Epithelial cell of esophagus (primary cell): ENCODE results near the gene SV2C.

ENCODE experiments used
- DNase-seq: peaks from one replicate; pipeline ENCODE4 v3.0.0; 2010; ENCODE audit warnings: low read depth
- H3K4me3 ChIP-seq: 2 replicates; pipeline ENCODE4 v1.5.1; 2011; ENCODE audit warnings: mild to moderate bottlenecking, low read length, control low read depth
- TF ChIP-seq, protein P1 (sequence below): IDR thresholded peaks from 2 replicates; pipeline ENCODE4 v1.5.1; 2011; ENCODE audit warnings: low read depth, mild to moderate bottlenecking, low read length, control low read depth, inconsistent platforms; ENCODE audit not compliant: insufficient read depth; ENCODE audit errors: missing control alignments

SV2C gene

DNA sequence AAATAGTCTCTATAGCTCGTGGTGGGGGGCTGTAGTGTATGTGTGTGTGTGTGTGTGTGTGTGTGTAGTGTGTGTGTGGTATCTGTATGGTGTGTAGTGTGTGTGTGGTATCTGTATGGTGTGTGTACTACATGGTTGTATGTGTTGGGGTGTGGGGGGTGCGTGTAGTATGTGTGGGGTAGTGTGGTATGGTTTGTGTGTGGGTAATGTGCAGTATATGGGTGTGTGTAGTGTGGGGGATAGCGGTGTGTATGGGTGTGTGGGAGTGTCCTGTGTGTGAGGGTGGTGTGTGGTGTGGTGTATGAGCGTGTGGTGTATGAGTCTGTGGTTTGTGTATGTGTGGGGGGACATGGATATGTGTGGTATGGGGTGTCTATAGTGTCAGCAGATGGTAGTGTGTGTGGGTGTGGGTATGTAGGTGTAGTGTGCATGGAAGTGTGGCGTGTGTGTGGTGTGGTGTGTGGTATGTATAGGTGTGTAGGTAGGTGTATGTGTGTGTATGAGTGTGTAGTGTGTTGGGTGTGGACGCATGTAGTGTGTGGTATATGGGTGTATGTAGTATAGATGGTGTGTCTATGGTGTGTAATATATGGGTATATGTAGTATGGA lies 174.1 kb downstream of the SV2C start:
- no peak overlapping the region for H3K4me3 ChIP-seq
- TF ChIP-seq, protein P1, sequence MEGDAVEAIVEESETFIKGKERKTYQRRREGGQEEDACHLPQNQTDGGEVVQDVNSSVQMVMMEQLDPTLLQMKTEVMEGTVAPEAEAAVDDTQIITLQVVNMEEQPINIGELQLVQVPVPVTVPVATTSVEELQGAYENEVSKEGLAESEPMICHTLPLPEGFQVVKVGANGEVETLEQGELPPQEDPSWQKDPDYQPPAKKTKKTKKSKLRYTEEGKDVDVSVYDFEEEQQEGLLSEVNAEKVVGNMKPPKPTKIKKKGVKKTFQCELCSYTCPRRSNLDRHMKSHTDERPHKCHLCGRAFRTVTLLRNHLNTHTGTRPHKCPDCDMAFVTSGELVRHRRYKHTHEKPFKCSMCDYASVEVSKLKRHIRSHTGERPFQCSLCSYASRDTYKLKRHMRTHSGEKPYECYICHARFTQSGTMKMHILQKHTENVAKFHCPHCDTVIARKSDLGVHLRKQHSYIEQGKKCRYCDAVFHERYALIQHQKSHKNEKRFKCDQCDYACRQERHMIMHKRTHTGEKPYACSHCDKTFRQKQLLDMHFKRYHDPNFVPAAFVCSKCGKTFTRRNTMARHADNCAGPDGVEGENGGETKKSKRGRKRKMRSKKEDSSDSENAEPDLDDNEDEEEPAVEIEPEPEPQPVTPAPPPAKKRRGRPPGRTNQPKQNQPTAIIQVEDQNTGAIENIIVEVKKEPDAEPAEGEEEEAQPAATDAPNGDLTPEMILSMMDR, result no peak

DNA sequence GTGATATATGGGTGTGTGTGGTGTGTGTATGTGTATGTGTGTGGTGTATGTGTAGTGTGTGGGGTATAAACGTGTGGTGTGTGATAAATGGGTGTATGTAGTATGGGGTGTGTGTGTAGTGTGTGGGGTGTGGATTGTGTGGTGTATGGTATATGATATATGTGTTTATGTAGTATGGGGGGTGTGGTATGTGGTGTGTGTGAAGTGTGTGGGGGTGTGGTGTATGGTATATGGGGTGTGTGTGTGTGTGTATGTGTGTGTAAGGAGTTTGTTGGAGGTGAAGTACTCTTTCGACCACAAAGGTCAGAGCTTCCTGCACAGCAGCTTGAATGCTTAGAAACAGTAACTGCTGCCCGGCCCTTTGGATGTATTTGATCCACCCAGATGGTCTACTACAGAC lies 174.7 kb downstream of the SV2C start:
- H3K4me3 ChIP-seq, result no peak overlapping the region
- DNase-seq, result no peak

More for the DNA sequence above, 174.1 kb downstream of the SV2C start:
- no peak for DNase-seq

DNA sequence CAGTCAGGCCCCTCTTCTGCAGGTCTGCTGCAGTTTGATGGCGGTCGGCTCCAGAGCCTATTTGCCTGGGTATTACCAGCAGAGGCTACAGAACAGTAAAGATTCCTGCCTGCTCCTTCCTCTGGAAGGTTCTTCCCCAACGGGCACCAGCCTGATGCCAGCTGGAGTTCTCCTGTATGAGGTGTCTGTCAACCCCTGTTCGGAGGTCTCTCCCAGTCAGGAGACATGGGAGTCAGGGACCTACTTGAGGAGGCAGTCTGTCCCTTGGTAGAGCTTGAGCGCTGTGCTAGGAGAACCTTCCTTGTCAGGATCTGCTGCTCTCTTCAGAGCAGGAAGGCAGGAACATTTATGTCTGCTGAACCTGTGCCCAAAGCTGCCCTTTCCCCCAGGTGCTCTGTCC lies 181.5 kb downstream of the SV2C start:
- no peak overlapping the region for H3K4me3 ChIP-seq
- TF ChIP-seq, protein P1, result no peak
- DNase-seq, result no peak

More for the DNA sequence above, 174.7 kb downstream of the SV2C start:
- TF ChIP-seq, protein P1, result no peak

DNA sequence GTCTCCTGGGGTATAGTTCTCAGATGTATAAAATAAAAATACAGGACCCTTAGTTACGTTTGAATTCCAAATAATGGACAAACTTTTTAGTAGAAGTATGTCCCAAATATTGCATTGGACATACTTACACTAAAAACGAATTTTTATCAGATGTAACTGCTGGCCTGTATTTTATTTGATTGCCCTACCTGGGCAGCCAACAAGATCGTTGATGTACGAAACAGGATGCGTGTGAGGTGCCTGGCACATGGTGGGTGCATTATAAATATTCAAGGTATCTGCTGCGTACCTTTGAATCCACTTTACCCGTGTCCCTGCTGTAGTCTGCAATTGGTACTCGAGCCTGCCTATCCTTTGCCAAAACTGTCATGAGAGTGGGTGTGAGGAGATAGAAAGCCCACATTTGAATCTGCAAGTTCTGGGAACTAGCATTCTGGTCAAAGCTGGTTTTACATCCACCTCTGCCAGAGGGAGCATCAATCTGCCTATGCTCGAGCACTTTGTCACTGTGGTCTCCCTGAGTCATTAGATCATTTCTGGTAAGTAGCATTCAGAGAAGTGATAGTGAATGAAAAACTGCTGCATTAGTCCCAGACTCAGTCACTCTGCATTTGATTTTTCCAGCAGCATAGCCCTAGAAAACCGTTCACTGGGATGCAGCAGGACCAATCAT lies 186.2 kb downstream of the SV2C start:
- no peak for DNase-seq
- TF ChIP-seq, protein P1, result no peak
- H3K4me3 ChIP-seq, result no peak overlapping the region

DNA sequence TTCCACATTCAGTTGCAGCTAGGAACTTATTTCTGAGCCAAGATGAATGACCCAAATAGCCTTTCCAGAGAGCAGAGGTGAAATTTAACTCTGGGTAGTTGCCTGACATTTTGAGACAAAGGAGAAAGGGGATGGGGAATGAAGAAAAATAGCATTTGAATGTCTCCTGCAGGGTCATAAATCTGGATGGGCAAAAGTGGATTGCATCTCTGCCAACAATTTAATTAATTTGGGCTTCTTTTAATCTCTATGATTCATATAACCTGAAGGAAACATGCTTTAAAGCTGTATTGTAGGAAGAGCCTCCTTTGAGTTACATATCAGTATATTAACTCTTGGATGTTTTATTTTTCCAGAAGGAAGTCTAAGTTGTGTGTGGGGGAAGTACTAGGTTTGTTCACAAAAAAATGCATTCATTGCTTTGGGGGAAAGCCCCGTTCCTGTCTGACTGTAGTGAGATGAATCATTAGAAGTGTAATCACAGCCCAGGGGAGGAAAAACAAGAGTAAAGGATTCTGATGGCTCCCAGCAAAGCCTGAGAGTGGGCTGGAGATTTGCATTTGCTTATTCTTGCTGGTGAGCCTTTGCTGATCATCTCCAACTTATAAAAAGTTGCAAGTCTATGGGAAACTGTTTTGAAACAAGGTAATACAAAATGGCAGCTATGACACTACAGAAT lies 186.9 kb downstream of the SV2C start:
- peak; percentile 83 for DNase-seq
- TF ChIP-seq, protein P1, result no peak
- H3K4me3 ChIP-seq, result no peak overlapping the region

DNA sequence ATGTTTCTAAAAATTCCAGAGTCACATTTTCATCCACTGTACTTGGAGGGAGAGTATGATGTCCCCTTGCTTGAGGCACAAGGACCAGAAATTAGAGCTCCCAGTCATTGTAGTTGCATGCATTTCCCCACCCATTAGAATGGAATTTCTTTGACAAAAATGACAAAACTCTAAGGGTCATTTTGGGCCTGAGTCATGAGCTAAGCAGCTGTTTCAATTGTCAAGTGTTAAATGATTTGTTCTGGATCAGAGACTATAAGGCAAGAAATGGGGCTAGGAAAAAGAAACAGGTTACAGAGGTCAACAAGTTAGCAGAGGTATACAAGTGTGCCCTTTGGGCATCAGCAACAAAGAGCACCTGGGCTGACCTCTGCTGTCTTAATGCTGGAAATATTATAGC lies 188.7 kb downstream of the SV2C start:
- no peak overlapping the region for H3K4me3 ChIP-seq
- TF ChIP-seq, protein P1, result no peak
- DNase-seq, result no peak
